PFSK-1 (cell line): Measurements from ENCODE around the gene PRDM11.

ENCODE experiments used
- FOXP2 ChIP-seq: optimal IDR thresholded peaks from 2 replicates; pipeline ENCODE3; 2011; ENCODE audit warnings: borderline replicate concordance, control low read depth, inconsistent platforms; ENCODE audit not compliant: insufficient read depth; ENCODE audit errors: extremely low read length, extremely low read depth
- POLR2AphosphoS5 ChIP-seq: IDR thresholded peaks from 2 replicates; pipeline ENCODE4 v1.6.1; 2012; ENCODE audit warnings: low read depth, mild to moderate bottlenecking, control low read depth, low read length, moderate library complexity
- REST ChIP-seq, 2 experiments: IDR thresholded peaks; 2 replicates each; pipeline versions ENCODE4 v1.6.1 to v1.8.0; 2011 to 2012; ENCODE audit warnings: low read depth in 2 of 2, low read length in 2 of 2, control low read depth in 1 of 2, inconsistent platforms in 1 of 2, mild to moderate bottlenecking in 1 of 2, moderate library complexity in 1 of 2; ENCODE audit not compliant: insufficient read depth in 1 of 2
- SIN3A ChIP-seq: IDR thresholded peaks from 2 replicates; pipeline ENCODE4 v1.6.1; 2012; ENCODE audit warnings: mild to moderate bottlenecking, low read length, moderate library complexity, borderline replicate concordance; ENCODE audit not compliant: insufficient read depth
- TAF1 ChIP-seq: IDR thresholded peaks from 2 replicates; pipeline ENCODE4 v1.6.1; 2012; ENCODE audit warnings: low read length, control low read depth, borderline replicate concordance; ENCODE audit not compliant: insufficient read depth

PRDM11 gene

DNA sequence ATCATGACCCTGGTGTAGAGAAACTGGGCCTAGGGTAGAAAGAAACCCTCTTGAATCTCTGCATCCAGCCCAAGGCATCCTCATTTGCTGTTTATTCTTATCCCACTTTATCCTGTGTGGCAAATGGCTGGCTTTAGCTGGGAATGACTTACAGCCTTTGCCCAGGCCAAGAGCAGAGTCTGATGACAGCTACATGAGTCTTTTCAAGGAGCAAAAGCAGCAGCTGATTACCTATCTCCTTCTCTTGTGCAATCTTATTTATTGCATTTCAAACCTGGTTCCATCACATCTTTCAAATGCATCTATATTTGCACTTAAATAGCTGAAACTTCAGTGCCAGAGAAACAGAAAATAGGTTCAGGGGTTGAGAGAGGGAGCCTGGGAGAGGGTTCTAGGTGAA lies 113.6 kb downstream of the PRDM11 start:
- TF ChIP-seq REST (IDR thresholded peaks at IDR 0.05; ENCODE audit: insufficient read depth in 1 of 2, low read depth in 2 of 2, low read length in 2 of 2) (no peak), SIN3A (no peak)

GRCh38 chr11:45262900-45263299 lies 116.5 kb downstream of the PRDM11 start:
- TF ChIP-seq REST (IDR thresholded peaks at IDR 0.05; ENCODE audit: insufficient read depth in 1 of 2, low read depth in 2 of 2, low read length in 2 of 2) (no peak), FOXP2 (no peak)

DNA sequence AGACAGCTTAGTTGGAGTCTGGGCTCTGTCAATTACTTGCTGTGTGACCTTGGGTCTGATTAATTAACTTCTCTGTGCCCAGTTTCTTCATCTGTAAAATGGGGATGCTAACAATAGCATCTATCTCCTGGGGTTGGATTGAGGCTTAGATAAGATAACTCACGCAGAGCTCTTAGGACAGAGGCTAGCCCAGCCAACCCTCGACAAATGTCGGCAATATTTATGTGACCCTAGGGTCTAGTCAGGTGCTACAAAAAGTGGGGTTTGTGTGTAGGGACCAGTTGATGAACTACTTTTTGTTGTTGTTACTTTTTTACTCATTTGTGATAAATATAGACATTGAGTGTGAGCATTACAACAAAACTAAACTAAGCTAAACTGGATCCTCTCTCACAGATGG lies 117.3 kb downstream of the PRDM11 start:
- TF ChIP-seq FOXP2, result no peak
- TF ChIP-seq SIN3A, result no peak
- no peak for TF ChIP-seq REST (IDR thresholded peaks at IDR 0.05; ENCODE audit: insufficient read depth in 1 of 2, low read depth in 2 of 2, low read length in 2 of 2)
- no peak for TF ChIP-seq TAF1
- no peak for TF ChIP-seq POLR2AphosphoS5

DNA sequence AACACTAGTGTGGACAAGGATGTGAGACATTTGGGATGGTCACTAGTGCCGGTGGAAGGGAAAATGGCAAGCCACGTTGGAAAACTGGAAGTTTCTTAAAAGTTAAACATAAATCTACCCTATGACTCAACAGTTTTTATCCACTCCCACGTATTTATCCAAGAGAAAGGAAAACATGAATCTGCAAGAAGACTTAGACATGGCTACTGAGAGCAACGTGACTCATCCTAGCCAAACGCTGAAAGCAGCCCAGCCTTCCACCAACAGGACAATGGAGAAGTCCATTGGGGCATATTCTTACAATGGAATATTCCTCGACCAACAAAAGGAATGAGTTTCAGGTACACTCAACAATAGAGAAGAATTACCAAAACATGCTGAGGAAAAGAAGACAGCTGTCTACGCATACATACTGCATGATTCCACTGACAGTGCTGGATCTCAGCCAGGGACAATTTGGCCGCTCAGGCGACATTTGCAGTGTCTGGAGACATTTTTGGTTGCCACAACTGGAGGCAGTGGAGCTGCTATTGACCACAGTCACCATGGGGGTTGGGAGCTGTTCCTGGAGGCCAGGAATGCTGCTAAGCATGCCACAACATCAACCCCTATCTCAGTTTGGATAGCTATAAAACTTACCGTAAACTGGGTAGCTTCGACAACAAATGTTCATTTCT lies 118.5 kb downstream of the PRDM11 start:
- TF ChIP-seq TAF1 (no peak), REST (IDR thresholded peaks at IDR 0.05; ENCODE audit: insufficient read depth in 1 of 2, low read depth in 2 of 2, low read length in 2 of 2) (no peak), FOXP2 (no peak), POLR2AphosphoS5 (no peak), SIN3A (no peak)

GRCh38 chr11:45265969-45266675 lies 119.7 kb downstream of the PRDM11 start:
- TF ChIP-seq POLR2AphosphoS5 (no peak), SIN3A (no peak), REST (IDR thresholded peaks at IDR 0.05; ENCODE audit: insufficient read depth in 1 of 2, low read depth in 2 of 2, low read length in 2 of 2) (no peak), FOXP2 (no peak), TAF1 (no peak)
